ENCODE data around the gene RNU6-9.

The RNU6-9 gene

GRCh38 chr19:879711-880438 lies 13.4 kb upstream of the RNU6-9 start:
- TF ChIP-seq RARB (CRISPR knock-in tag; IDR thresholded peaks at IDR 0.05) = no peak
- no peak for TF ChIP-seq ESRRG (CRISPR knock-in tag; IDR thresholded peaks at IDR 0.05)
- TF ChIP-seq OSR1 (CRISPR knock-in tag; IDR thresholded peaks at IDR 0.05) = no peak
- TF ChIP-seq GLIS3 (CRISPR knock-in tag; IDR thresholded peaks at IDR 0.05) = no peak
- TF ChIP-seq SNAI2 (CRISPR knock-in tag; IDR thresholded peaks at IDR 0.05) = no peak
- TF ChIP-seq TOX (CRISPR knock-in tag; IDR thresholded peaks at IDR 0.05; ENCODE audit: borderline replicate concordance) = no peak
- TF ChIP-seq TCF4 (CRISPR knock-in tag; IDR thresholded peaks at IDR 0.05; ENCODE audit: borderline replicate concordance) = no peak
- no peak for TF ChIP-seq ARNTL (CRISPR knock-in tag; IDR thresholded peaks at IDR 0.05; ENCODE audit: borderline replicate concordance, low read depth)
- TF ChIP-seq POU6F1 (CRISPR knock-in tag; IDR thresholded peaks at IDR 0.05; ENCODE audit: borderline replicate concordance, low read depth) = no peak
- TF ChIP-seq CSRNP3 (CRISPR knock-in tag; IDR thresholded peaks at IDR 0.05) = no peak
- no peak for TF ChIP-seq ZNF70 (CRISPR knock-in tag; IDR thresholded peaks at IDR 0.05)
- no peak for TF ChIP-seq ZFP3 (CRISPR knock-in tag; IDR thresholded peaks at IDR 0.05)
- no peak for TF ChIP-seq ZNF8 (CRISPR knock-in tag; IDR thresholded peaks at IDR 0.05)
- TF ChIP-seq ZFP30 (CRISPR knock-in tag; IDR thresholded peaks at IDR 0.05) = no peak
- no peak for TF ChIP-seq TSHZ2 (CRISPR knock-in tag; IDR thresholded peaks at IDR 0.05)
- TF ChIP-seq ISL1 (CRISPR knock-in tag; IDR thresholded peaks at IDR 0.05) = no peak
- ATAC-seq = no peak; the same call in 2 of the 3 replicates

- TF ChIP-seq ZFP3 (CRISPR knock-in tag; IDR thresholded peaks at IDR 0.05) = no peak
- no peak for TF ChIP-seq SNAI2 (CRISPR knock-in tag; IDR thresholded peaks at IDR 0.05)
- no peak for TF ChIP-seq CSDC2 (CRISPR knock-in tag; IDR thresholded peaks at IDR 0.05)
- no peak for TF ChIP-seq TSHZ2 (CRISPR knock-in tag; IDR thresholded peaks at IDR 0.05)
- no peak for TF ChIP-seq RARB (CRISPR knock-in tag; IDR thresholded peaks at IDR 0.05)
- TF ChIP-seq PATZ1 (CRISPR knock-in tag; IDR thresholded peaks at IDR 0.05; ENCODE audit: borderline replicate concordance) = no peak
- TF ChIP-seq CSRNP3 (CRISPR knock-in tag; IDR thresholded peaks at IDR 0.05) = no peak
- TF ChIP-seq CREB5 (CRISPR knock-in tag; IDR thresholded peaks at IDR 0.05; ENCODE audit: low read depth) = no peak
- TF ChIP-seq BACH2 (CRISPR knock-in tag; IDR thresholded peaks at IDR 0.05; ENCODE audit: borderline replicate concordance) = no peak
- TF ChIP-seq ZNF70 (CRISPR knock-in tag; IDR thresholded peaks at IDR 0.05) = no peak
- TF ChIP-seq ESRRG (CRISPR knock-in tag; IDR thresholded peaks at IDR 0.05) = no peak
- no peak for TF ChIP-seq PPARA (CRISPR knock-in tag; IDR thresholded peaks at IDR 0.05; ENCODE audit: borderline replicate concordance)
- no peak for TF ChIP-seq ISL1 (CRISPR knock-in tag; IDR thresholded peaks at IDR 0.05)
- ATAC-seq = no peak
These were observed 11.8 kb upstream of the RNU6-9 start for GRCh38 chr19:881385-882071.

Data from SK-N-SH treated with all-trans-retinoic acid at 6 μM for 48 hours (cell line).